ENCODE data around the gene ST6GALNAC6.
A peak's percentile ranks its signal among the peaks of the same experiment; 100 is the strongest.

ST6GALNAC6 gene

GRCh38 chr9:127876026-127876763 is 23.2 kb downstream of the ST6GALNAC6 start:
- Mint-ChIP-seq H3K36me3 (ENCODE audit: low read depth) (peaks cover 8% of the 10 kb centered on the region), H3K27me3 (ENCODE audit: low read depth) (no peaks in the 10 kb centered on the region), H3K9me3 (no peaks in the 10 kb centered on the region), H3K4me1 (peaks cover 25% of the 10 kb centered on the region), H3K27ac (peak overlapping the region; percentile 81 to 92 (median 90)), H3K4me3 (peak overlapping the region; percentile 82 to 94 (median 90))
- no peak for TF ChIP-seq CTCF (IDR thresholded peaks at IDR 0.05; ENCODE audit: unreplicated experiment in 3 of 3)

- Mint-ChIP-seq H3K27ac (peak overlapping the region; percentile 81 to 92 (median 90)), H3K27me3 (ENCODE audit: low read depth) (no peaks in the 10 kb centered on the region), H3K9me3 (no peaks in the 10 kb centered on the region), H3K36me3 (ENCODE audit: low read depth) (peaks cover 8% of the 10 kb centered on the region), H3K4me3 (peak overlapping the region; percentile 73 to 85 (median 82)), H3K4me1 (peaks cover 25% of the 10 kb centered on the region)
- no peak for TF ChIP-seq CTCF (IDR thresholded peaks at IDR 0.05; ENCODE audit: unreplicated experiment in 3 of 3)
Observed at GRCh38 chr9:127875306-127875966, 24.0 kb downstream of the ST6GALNAC6 start.

GRCh38 chr9:127874301-127875221 is 24.8 kb downstream of the ST6GALNAC6 start:
- no peaks in the 10 kb centered on the region for H3K9me3 Mint-ChIP-seq
- TF ChIP-seq CTCF (IDR thresholded peaks at IDR 0.05; ENCODE audit: unreplicated experiment in 3 of 3), result no peak
- peak overlapping the region; percentile 73 to 85 (median 82) for H3K4me3 Mint-ChIP-seq
- H3K36me3 Mint-ChIP-seq (ENCODE audit: low read depth), result peaks cover 8% of the 10 kb centered on the region
- peaks cover 25% of the 10 kb centered on the region for H3K4me1 Mint-ChIP-seq
- H3K27ac Mint-ChIP-seq, result peak overlapping the region in 2 of 3 experiments; percentile 90 to 92
- no peaks in the 10 kb centered on the region for H3K27me3 Mint-ChIP-seq (ENCODE audit: low read depth)

GRCh38 chr9:127873886-127874285 is 25.5 kb downstream of the ST6GALNAC6 start:
- H3K27me3 Mint-ChIP-seq (ENCODE audit: low read depth), result no peaks in the 10 kb centered on the region
- peaks cover 22% of the 10 kb centered on the region for H3K4me1 Mint-ChIP-seq
- no peak overlapping the region for H3K27ac Mint-ChIP-seq
- no peak overlapping the region for H3K4me3 Mint-ChIP-seq
- TF ChIP-seq CTCF (IDR thresholded peaks at IDR 0.05; ENCODE audit: unreplicated experiment in 3 of 3), result no peak
- no peaks in the 10 kb centered on the region for H3K9me3 Mint-ChIP-seq
- H3K36me3 Mint-ChIP-seq (ENCODE audit: low read depth), result peaks cover 8% of the 10 kb centered on the region

- Mint-ChIP-seq H3K36me3 (ENCODE audit: low read depth) (peaks cover 10% of the 10 kb centered on the region), H3K4me1 (peaks cover 16% of the 10 kb centered on the region), H3K9me3 (no peaks in the 10 kb centered on the region), H3K27ac (no peak overlapping the region), H3K27me3 (ENCODE audit: low read depth) (no peaks in the 10 kb centered on the region), H3K4me3 (no peak overlapping the region)
- no peak for TF ChIP-seq CTCF (IDR thresholded peaks at IDR 0.05; ENCODE audit: unreplicated experiment in 3 of 3)
Observed at GRCh38 chr9:127873223-127873691, 26.1 kb downstream of the ST6GALNAC6 start.
